GM23338 (cell line): Measurements from ENCODE around the gene SLC66A3. TPM values are rescaled to one million over a fixed set of nuclear protein-coding genes. Genes with fewer than 3 reads are reported as not detected.

Experiments used
- ATAC-seq: fragments of 200-7000 bp; cut with Tn5 transposase; 3 replicates; pipeline ENCODE4 v1.9.1; 2020
- DNase-seq: peaks from one replicate; pipeline ENCODE4 v3.0.0-alpha.2; 2015; ENCODE audit warnings: low spot score
- H2AFZ ChIP-seq: fragments of 200-600 bp; sonication (generic); 2 replicates; pipeline ENCODE4 v1.8.0; 2016; ENCODE audit warnings: antibody characterized with exemption, mild to moderate bottlenecking, moderate library complexity
- H3F3A ChIP-seq: fragments of 200-600 bp; sonication (generic); replicated peaks from 2 replicates; pipeline ENCODE4 v1.8.0; 2017; ENCODE audit warnings: antibody characterized with exemption, mixed run types, low read depth
- H3K27ac ChIP-seq: fragments of 200-600 bp; sonication (generic); 2 replicates; pipeline ENCODE4 v1.6.1; 2016; ENCODE audit warnings: low read depth
- H3K27me3 ChIP-seq: fragments of 200-600 bp; sonication (generic); 2 replicates; pipeline ENCODE4 v1.8.0; 2016; ENCODE audit warnings: mild to moderate bottlenecking, mixed run types, moderate library complexity; ENCODE audit not compliant: insufficient read depth
- H3K36me3 ChIP-seq: fragments of 200-600 bp; sonication (generic); 2 replicates; pipeline ENCODE4 v1.8.0; 2016; ENCODE audit warnings: mild to moderate bottlenecking; ENCODE audit not compliant: insufficient read depth
- H3K4me1 ChIP-seq: fragments of 200-600 bp; sonication (generic); 2 replicates; pipeline ENCODE4 v1.8.0; 2016; ENCODE audit warnings: mild to moderate bottlenecking, moderate library complexity; ENCODE audit not compliant: insufficient read depth
- H3K4me2 ChIP-seq: fragments of 200-600 bp; sonication (generic); 2 replicates; pipeline ENCODE4 v1.7.1; 2017; ENCODE audit warnings: mixed run types
- H3K4me3 ChIP-seq: fragments of 200-600 bp; sonication (generic); 2 replicates; pipeline ENCODE4 v1.6.1; 2016; ENCODE audit warnings: mixed run types
- H3K79me2 ChIP-seq: fragments of 200-600 bp; sonication (generic); replicated peaks from 2 replicates; pipeline ENCODE4 v1.8.0; 2017; ENCODE audit warnings: mild to moderate bottlenecking; ENCODE audit not compliant: insufficient read depth
- H3K9me2 ChIP-seq: fragments of 200-600 bp; sonication (generic); 2 replicates; pipeline ENCODE4 v1.8.0; 2017; ENCODE audit not compliant: insufficient read depth
- H4K20me1 ChIP-seq: fragments of 200-600 bp; sonication (generic); replicated peaks from 2 replicates; pipeline ENCODE4 v1.8.0; 2017; ENCODE audit warnings: mild to moderate bottlenecking; ENCODE audit not compliant: insufficient read depth
- H3K27ac Mint-ChIP-seq: 2 replicates; pipeline ENCODE4 v1.8.0; 2020; ENCODE audit warnings: inconsistent platforms, mild to moderate bottlenecking, moderate library complexity, mixed read lengths
- H3K27me3 Mint-ChIP-seq: 3 replicates; pipeline ENCODE4 v1.8.0; 2022; ENCODE audit warnings: low read depth, mild to moderate bottlenecking, moderate library complexity, mixed read lengths, inconsistent platforms; ENCODE audit not compliant: insufficient read depth, poor library complexity
- H3K36me3 Mint-ChIP-seq: 3 replicates; pipeline ENCODE4 v1.8.0; 2021; ENCODE audit warnings: low read depth, mild to moderate bottlenecking, inconsistent platforms, moderate library complexity, mixed read lengths
- H3K4me1 Mint-ChIP-seq: 3 replicates; pipeline ENCODE4 v1.8.0; 2020; ENCODE audit warnings: mild to moderate bottlenecking, inconsistent platforms, mixed read lengths
- H3K4me3 Mint-ChIP-seq: 3 replicates; pipeline ENCODE4 v1.8.0; 2021; ENCODE audit warnings: moderate library complexity, mild to moderate bottlenecking, inconsistent platforms, mixed read lengths
- H3K9me3 Mint-ChIP-seq: 3 replicates; pipeline ENCODE4 v1.8.0; 2020; ENCODE audit warnings: moderate library complexity, mild to moderate bottlenecking, inconsistent platforms, mixed read lengths
- CREB1 ChIP-seq: fragments of 250-450 bp; sonication (Bioruptor Pico); IDR thresholded peaks from 2 replicates; pipeline ENCODE4 v1.5.0; 2020; ENCODE audit warnings: low read depth, mild to moderate bottlenecking, moderate library complexity
- ETS1 ChIP-seq: IDR thresholded peaks from 2 replicates; pipeline ENCODE4 v1.6.1; 2016; ENCODE audit warnings: antibody characterized with exemption
- EZH2 ChIP-seq: fragments of 200-600 bp; sonication (generic); IDR thresholded peaks from one replicate; pipeline ENCODE4 v1.8.0; 2017; ENCODE audit warnings: antibody characterized with exemption, mild to moderate bottlenecking, low read depth; ENCODE audit not compliant: unreplicated experiment
- EZH2phosphoT487 ChIP-seq: fragments of 200-600 bp; sonication (generic); IDR thresholded peaks from one replicate; pipeline ENCODE4 v1.8.1; 2018; ENCODE audit warnings: antibody characterized with exemption; ENCODE audit not compliant: unreplicated experiment
- JUNB ChIP-seq: IDR thresholded peaks from one replicate; pipeline ENCODE4 v1.6.1; 2016; ENCODE audit warnings: antibody characterized with exemption; ENCODE audit not compliant: unreplicated experiment
- NANOG ChIP-seq: IDR thresholded peaks from 2 replicates; pipeline ENCODE4 v1.6.1; 2016; ENCODE audit warnings: antibody characterized with exemption, borderline replicate concordance
- POLR2AphosphoS5 ChIP-seq: IDR thresholded peaks from 2 replicates; pipeline ENCODE4 v1.6.1; 2016; ENCODE audit warnings: antibody characterized with exemption, low read depth
- STAT1 ChIP-seq: IDR thresholded peaks from one replicate; pipeline ENCODE4 v1.6.1; 2016; ENCODE audit warnings: antibody characterized with exemption; ENCODE audit not compliant: unreplicated experiment
- ZNF114 ChIP-seq: fragments of 250-450 bp; sonication (Bioruptor Pico); IDR thresholded peaks from 2 replicates; pipeline ENCODE4 v1.5.0; 2020; ENCODE audit warnings: mild to moderate bottlenecking, moderate library complexity
- ZNF331 ChIP-seq: fragments of 250-450 bp; sonication (Bioruptor Pico); IDR thresholded peaks from 2 replicates; pipeline ENCODE4 v1.5.0; 2020; ENCODE audit warnings: low read depth, mild to moderate bottlenecking, moderate library complexity
- polyA plus RNA-seq: library from polyadenylated mRNA; unstranded; fragments of >200 nt; fragmentation: Nextera tagmentation; extraction: Ambion mirVana; gene quantifications from 2 replicates; pipeline ENCODE4 v1.2.1, GENCODE V29; 2016
- total RNA-seq: library from RNA; depleted of rRNA; stranded (reverse); fragments of >200 nt; shearing (Covaris generic); gene quantifications from 2 replicates; pipeline ENCODE4 v1.2.3, GENCODE V29; 2014
- TF ChIP-seq, protein P1 (sequence below): IDR thresholded peaks from one replicate; pipeline ENCODE4 v1.6.1; 2018; ENCODE audit warnings: antibody characterized with exemption; ENCODE audit not compliant: unreplicated experiment
- TF ChIP-seq, protein P2 (sequence below), 2 experiments: fragments of 200-600 bp in 1 of 2; sonication (generic) in 1 of 2; conservative IDR thresholded peaks; 2 replicates each; pipeline versions ENCODE4 v1.5.1 to v1.6.1; 2016 to 2017; ENCODE audit warnings: antibody characterized with exemption in 2 of 2, low read depth in 2 of 2, mild to moderate bottlenecking in 2 of 2, moderate library complexity in 1 of 2
- TF ChIP-seq, protein P3 (sequence below): fragments of 250-450 bp; sonication (Bioruptor Pico); IDR thresholded peaks from 2 replicates; pipeline ENCODE4 v1.5.0; 2020; ENCODE audit warnings: mild to moderate bottlenecking, moderate library complexity

Gene SLC66A3
- total and polyA plus RNA-seq, 2 experiments from 2014 or later, result 13.7 to 18.4 TPM

DNA sequence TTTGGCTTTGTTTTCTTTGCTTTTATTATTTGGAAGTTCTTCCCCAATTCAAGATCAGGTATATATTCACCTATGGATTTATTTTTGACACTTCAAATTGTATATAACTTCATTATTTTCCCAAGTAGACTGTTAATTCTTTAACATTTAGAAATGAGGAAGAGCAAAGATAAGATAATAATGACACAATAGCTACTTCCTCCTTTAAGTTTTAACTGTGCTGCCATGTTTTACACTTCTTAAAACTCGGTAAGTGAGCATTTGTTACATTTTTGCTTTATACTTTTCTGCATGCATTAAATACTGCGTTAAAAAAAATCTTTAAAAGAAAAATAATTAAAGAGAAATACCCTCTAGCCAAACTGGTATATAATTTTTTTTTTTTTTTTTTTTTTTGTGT is 32.5 kb downstream of the SLC66A3 start:
- Mint-ChIP-seq H3K27me3 (peaks cover 1% of the 10 kb centered on the region), H3K9me3 (no peaks in the 10 kb centered on the region; the same call in 2 of the 3 replicates), H3K36me3 (peaks cover 17% of the 10 kb centered on the region; the same call in 2 of the 3 replicates), H3K4me3 (no peak overlapping the region), H3K4me1 (no peaks in the 10 kb centered on the region), H3K27ac (no peak overlapping the region)
- no peak overlapping the region for H3K4me2 ChIP-seq
- H3K79me2 ChIP-seq, result no peaks in the 10 kb centered on the region
- H4K20me1 ChIP-seq, result no peaks in the 10 kb centered on the region
- no peak overlapping the region for H3K4me3 ChIP-seq
- TF ChIP-seq POLR2AphosphoS5 (no peak), EZH2 (no peak), ZNF114 (CRISPR knock-in tag) (no peak), CREB1 (CRISPR knock-in tag) (no peak), JUNB (no peak), STAT1 (no peak), ZNF331 (CRISPR knock-in tag) (no peak), NANOG (no peak), ETS1 (no peak), EZH2phosphoT487 (no peak)
- TF ChIP-seq, protein P1, sequence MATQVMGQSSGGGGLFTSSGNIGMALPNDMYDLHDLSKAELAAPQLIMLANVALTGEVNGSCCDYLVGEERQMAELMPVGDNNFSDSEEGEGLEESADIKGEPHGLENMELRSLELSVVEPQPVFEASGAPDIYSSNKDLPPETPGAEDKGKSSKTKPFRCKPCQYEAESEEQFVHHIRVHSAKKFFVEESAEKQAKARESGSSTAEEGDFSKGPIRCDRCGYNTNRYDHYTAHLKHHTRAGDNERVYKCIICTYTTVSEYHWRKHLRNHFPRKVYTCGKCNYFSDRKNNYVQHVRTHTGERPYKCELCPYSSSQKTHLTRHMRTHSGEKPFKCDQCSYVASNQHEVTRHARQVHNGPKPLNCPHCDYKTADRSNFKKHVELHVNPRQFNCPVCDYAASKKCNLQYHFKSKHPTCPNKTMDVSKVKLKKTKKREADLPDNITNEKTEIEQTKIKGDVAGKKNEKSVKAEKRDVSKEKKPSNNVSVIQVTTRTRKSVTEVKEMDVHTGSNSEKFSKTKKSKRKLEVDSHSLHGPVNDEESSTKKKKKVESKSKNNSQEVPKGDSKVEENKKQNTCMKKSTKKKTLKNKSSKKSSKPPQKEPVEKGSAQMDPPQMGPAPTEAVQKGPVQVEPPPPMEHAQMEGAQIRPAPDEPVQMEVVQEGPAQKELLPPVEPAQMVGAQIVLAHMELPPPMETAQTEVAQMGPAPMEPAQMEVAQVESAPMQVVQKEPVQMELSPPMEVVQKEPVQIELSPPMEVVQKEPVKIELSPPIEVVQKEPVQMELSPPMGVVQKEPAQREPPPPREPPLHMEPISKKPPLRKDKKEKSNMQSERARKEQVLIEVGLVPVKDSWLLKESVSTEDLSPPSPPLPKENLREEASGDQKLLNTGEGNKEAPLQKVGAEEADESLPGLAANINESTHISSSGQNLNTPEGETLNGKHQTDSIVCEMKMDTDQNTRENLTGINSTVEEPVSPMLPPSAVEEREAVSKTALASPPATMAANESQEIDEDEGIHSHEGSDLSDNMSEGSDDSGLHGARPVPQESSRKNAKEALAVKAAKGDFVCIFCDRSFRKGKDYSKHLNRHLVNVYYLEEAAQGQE, result no peak
- TF ChIP-seq, protein P2, sequence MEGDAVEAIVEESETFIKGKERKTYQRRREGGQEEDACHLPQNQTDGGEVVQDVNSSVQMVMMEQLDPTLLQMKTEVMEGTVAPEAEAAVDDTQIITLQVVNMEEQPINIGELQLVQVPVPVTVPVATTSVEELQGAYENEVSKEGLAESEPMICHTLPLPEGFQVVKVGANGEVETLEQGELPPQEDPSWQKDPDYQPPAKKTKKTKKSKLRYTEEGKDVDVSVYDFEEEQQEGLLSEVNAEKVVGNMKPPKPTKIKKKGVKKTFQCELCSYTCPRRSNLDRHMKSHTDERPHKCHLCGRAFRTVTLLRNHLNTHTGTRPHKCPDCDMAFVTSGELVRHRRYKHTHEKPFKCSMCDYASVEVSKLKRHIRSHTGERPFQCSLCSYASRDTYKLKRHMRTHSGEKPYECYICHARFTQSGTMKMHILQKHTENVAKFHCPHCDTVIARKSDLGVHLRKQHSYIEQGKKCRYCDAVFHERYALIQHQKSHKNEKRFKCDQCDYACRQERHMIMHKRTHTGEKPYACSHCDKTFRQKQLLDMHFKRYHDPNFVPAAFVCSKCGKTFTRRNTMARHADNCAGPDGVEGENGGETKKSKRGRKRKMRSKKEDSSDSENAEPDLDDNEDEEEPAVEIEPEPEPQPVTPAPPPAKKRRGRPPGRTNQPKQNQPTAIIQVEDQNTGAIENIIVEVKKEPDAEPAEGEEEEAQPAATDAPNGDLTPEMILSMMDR (conservative IDR thresholded peaks at IDR 0.05; ENCODE audit: low read depth in 2 of 2), result no peak
- TF ChIP-seq, protein P3, sequence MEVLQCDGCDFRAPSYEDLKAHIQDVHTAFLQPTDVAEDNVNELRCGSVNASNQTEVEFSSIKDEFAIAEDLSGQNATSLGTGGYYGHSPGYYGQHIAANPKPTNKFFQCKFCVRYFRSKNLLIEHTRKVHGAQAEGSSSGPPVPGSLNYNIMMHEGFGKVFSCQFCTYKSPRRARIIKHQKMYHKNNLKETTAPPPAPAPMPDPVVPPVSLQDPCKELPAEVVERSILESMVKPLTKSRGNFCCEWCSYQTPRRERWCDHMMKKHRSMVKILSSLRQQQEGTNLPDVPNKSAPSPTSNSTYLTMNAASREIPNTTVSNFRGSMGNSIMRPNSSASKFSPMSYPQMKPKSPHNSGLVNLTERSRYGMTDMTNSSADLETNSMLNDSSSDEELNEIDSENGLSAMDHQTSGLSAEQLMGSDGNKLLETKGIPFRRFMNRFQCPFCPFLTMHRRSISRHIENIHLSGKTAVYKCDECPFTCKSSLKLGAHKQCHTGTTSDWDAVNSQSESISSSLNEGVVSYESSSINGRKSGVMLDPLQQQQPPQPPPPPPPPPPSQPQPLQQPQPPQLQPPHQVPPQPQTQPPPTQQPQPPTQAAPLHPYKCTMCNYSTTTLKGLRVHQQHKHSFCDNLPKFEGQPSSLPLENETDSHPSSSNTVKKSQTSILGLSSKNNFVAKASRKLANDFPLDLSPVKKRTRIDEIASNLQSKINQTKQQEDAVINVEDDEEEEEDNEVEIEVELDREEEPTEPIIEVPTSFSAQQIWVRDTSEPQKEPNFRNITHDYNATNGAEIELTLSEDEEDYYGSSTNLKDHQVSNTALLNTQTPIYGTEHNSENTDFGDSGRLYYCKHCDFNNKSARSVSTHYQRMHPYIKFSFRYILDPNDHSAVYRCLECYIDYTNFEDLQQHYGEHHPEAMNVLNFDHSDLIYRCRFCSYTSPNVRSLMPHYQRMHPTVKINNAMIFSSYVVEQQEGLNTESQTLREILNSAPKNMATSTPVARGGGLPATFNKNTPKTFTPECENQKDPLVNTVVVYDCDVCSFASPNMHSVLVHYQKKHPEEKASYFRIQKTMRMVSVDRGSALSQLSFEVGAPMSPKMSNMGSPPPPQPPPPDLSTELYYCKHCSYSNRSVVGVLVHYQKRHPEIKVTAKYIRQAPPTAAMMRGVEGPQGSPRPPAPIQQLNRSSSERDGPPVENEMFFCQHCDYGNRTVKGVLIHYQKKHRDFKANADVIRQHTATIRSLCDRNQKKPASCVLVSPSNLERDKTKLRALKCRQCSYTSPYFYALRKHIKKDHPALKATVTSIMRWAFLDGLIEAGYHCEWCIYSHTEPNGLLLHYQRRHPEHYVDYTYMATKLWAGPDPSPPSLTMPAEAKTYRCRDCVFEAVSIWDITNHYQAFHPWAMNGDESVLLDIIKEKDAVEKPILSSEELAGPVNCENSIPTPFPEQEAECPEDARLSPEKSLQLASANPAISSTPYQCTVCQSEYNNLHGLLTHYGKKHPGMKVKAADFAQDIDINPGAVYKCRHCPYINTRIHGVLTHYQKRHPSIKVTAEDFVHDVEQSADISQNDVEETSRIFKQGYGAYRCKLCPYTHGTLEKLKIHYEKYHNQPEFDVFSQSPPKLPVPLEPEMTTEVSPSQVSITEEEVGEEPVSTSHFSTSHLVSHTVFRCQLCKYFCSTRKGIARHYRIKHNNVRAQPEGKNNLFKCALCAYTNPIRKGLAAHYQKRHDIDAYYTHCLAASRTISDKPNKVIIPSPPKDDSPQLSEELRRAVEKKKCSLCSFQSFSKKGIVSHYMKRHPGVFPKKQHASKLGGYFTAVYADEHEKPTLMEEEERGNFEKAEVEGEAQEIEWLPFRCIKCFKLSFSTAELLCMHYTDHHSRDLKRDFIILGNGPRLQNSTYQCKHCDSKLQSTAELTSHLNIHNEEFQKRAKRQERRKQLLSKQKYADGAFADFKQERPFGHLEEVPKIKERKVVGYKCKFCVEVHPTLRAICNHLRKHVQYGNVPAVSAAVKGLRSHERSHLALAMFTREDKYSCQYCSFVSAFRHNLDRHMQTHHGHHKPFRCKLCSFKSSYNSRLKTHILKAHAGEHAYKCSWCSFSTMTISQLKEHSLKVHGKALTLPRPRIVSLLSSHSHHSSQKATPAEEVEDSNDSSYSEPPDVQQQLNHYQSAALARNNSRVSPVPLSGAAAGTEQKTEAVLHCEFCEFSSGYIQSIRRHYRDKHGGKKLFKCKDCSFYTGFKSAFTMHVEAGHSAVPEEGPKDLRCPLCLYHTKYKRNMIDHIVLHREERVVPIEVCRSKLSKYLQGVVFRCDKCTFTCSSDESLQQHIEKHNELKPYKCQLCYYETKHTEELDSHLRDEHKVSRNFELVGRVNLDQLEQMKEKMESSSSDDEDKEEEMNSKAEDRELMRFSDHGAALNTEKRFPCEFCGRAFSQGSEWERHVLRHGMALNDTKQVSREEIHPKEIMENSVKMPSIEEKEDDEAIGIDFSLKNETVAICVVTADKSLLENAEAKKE (CRISPR knock-in tag), result no peak
- no peaks in the 10 kb centered on the region for H3F3A ChIP-seq
- peaks cover 3% of the 10 kb centered on the region; the same call in 1 of the 2 replicates for H3K36me3 ChIP-seq
- ATAC-seq (no peak), DNase-seq (no peak)
- no peak overlapping the region for H2AFZ ChIP-seq
- H3K4me1 ChIP-seq, result no peaks in the 10 kb centered on the region
- H3K9me2 ChIP-seq, result no peaks in the 10 kb centered on the region
- no peaks in the 10 kb centered on the region for H3K27me3 ChIP-seq
- no peak overlapping the region for H3K27ac ChIP-seq
